Camera-type eye (tissue), 1 donor: ENCODE measurements around the gene CCDC28B. TPM values are rescaled to one million over a fixed set of nuclear protein-coding genes. Genes with fewer than 3 reads are reported as not detected.

Source experiments
- total RNA-seq: library from RNA; depleted of rRNA; stranded (reverse); fragments of >200 nt; gene quantifications from one replicate; pipeline ENCODE4 v1.2.3, GENCODE V29; 2014

Gene CCDC28B
- total RNA-seq, result 19.8 TPM

DNA sequence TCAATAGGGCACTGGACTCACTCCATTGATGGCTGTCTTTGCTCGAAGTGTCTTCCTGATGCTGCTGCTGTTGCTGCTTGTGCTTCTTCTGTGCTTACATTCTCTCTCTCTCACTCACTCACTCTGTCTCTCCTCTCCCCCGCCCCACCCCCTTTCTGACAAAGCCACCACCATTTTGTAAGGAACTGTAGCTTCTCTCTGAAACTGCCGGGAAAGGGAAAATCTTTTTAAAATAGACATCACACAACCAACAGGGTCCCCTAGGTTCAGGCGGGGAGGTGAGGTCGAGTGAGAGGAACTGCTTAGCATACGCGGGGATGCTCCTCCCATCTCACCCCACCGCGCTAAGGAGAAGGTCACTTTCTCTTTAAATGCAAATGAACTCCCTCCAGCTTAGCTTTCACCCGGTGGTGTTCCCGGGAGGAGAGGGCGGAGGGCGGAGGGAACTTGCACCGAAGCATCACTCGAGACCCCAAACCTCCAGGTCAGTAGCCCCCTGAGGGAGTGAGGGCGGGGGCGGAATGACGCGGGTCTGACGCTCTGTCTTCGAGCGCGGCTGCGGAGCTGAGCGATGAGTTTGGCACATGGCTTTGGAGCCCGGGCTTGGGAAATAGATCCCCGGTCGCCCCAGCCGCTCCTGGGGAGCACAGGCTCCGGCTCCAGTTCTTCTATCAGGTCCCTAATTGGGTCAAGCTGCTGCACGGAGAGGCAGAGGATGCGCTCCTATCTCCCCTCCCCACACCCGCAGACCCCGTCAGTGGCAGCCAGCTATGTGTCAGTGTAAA, at the start of gene CCDC28B:
Gene CCDC28B, plus strand, starts transcription at position 370 of the 785 bp plus-strand sequence. CDS start 1,341 bp downstream, outside the sequence.

GRCh38 chr1:32179443-32180185, 20.8 kb upstream of the CCDC28B start, which contains the start of gene TXLNA:
TXLNA (plus strand) TSS chr1:32179675; CDS start chr1:32180346, 671 bp downstream.

GRCh38 chr1:32205401-32206370, 5.3 kb downstream of the CCDC28B start, which contains the start of gene IQCC:
IQCC (plus strand) TSS chr1:32205671; CDS start chr1:32205682, 11 bp downstream.

DNA sequence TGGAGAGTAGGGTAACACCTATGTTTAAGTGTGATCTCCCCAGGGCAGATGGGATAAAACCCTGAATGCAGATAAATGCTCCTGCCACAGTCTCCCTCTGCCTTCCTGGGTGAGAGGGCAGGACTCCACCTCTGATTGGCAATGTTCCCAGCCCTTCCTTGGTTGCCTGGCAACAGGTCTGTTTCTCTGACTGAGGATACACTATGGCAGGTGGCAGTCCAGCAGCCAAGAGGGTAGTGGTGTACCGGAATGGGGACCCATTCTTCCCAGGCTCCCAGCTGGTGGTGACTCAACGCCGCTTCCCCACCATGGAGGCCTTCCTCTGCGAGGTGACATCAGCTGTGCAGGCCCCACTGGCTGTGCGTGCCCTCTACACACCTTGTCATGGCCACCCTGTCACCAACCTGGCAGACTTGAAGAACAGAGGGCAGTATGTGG, 8.5 kb downstream of the CCDC28B start, which contains the start of gene DCDC2B:
Gene DCDC2B, plus strand, starts transcription at position 199 of the 438 bp plus-strand sequence. Its CDS starts 5 bp downstream, at position 204.

GRCh38 chr1:32221980-32222755, 21.8 kb downstream of the CCDC28B start, which contains the start of the genes EIF3I and TMEM234:
EIF3I (plus strand) TSS chr1:32222407; CDS start chr1:32222442, 35 bp downstream.
TMEM234 (minus strand) TSS chr1:32222353; CDS start chr1:32222322, 31 bp downstream.

DNA sequence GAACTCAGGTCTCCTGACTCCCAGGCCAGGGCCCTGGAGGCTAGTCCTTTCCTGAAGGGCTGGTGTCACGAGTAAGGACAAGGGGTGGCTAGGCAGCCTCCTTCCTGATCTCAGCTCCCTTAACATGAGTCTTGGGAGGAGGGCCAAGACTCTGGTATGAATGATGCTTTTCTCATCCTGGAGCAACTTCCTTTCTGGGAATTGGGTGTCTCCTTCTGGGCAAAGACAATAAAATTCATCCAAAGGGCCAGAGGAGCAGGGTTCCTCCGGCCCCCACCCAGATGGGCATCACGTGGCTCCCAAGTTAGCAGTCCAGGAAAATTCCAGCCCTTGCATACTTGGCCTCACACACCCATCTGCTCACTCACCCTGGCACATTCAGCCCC, 46.5 kb downstream of the CCDC28B start, which contains the start of gene FAM167B:
Gene FAM167B, plus strand, starts transcription at position 335 of the 386 bp plus-strand sequence. CDS start 200 bp downstream, outside the sequence.

GRCh38 chr1:32250893-32251716, 50.7 kb downstream of the CCDC28B start, which contains the start of gene LCK:
LCK (plus strand) TSS chr1:32251265; CDS start chr1:32274330, 23,065 bp downstream.

Other genes starting within 250 kb of the CCDC28B start
- 146 TPM for gene KHDRBS1, start 186.7 kb upstream of the CCDC28B start, total RNA-seq
- gene TMEM39B, start 127.7 kb upstream of the CCDC28B start, total RNA-seq, result 6.7 TPM
- 38.9 TPM for gene KPNA6, start 92.5 kb upstream of the CCDC28B start, total RNA-seq
- 44.8 TPM for gene TXLNA, start 20.9 kb upstream of the CCDC28B start, total RNA-seq
- 5.9 TPM for gene IQCC, start 5.1 kb downstream of the CCDC28B start, total RNA-seq
- not detected for gene DCDC2B, start 8.5 kb downstream of the CCDC28B start, total RNA-seq
- gene TMEM234, start 21.8 kb downstream of the CCDC28B start, total RNA-seq, result 18.8 TPM
- 133 TPM for gene EIF3I, start 21.8 kb downstream of the CCDC28B start, total RNA-seq
- 2.1 TPM for gene FAM167B, start 46.6 kb downstream of the CCDC28B start, total RNA-seq
- gene LCK, start 50.7 kb downstream of the CCDC28B start, total RNA-seq, result 1.4 TPM
- gene HDAC1, start 91.5 kb downstream of the CCDC28B start, total RNA-seq, result 65.0 TPM
- 159 TPM for gene MARCKSL1, start 135.6 kb downstream of the CCDC28B start, total RNA-seq
- 3.1 TPM for gene FAM229A, start 161.9 kb downstream of the CCDC28B start, total RNA-seq
- 0.55 TPM for gene TSSK3, start 161.9 kb downstream of the CCDC28B start, total RNA-seq
- 100 TPM for gene BSDC1, start 193.8 kb downstream of the CCDC28B start, total RNA-seq